Measurements from ENCODE around the gene ASB4. TPM values are rescaled to one million over a fixed set of nuclear protein-coding genes. Genes with fewer than 3 reads are reported as not detected.

ASB4 gene
- total and polyA plus RNA-seq, 2 experiments from 2014 or later: not detected

DNA sequence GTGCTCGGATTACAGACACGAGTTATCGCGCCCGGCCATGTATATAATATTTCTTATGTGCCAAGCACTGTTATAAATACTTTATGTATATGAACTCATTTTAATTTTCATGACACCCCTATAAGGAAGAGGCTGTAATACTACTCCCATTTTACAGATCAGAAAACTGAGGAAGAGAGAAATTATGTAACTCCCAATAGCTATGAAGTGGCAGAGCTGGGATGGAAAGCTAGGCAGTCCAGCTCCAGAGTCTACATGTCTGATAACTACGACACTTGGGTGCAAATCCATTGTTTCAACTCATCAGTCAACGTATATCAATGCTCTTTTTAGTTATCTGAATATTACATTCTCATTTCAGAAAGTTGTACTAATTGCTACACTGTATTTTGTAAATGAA lies 93.6 kb downstream of the ASB4 start (continued):
- TF ChIP-seq, protein P1, sequence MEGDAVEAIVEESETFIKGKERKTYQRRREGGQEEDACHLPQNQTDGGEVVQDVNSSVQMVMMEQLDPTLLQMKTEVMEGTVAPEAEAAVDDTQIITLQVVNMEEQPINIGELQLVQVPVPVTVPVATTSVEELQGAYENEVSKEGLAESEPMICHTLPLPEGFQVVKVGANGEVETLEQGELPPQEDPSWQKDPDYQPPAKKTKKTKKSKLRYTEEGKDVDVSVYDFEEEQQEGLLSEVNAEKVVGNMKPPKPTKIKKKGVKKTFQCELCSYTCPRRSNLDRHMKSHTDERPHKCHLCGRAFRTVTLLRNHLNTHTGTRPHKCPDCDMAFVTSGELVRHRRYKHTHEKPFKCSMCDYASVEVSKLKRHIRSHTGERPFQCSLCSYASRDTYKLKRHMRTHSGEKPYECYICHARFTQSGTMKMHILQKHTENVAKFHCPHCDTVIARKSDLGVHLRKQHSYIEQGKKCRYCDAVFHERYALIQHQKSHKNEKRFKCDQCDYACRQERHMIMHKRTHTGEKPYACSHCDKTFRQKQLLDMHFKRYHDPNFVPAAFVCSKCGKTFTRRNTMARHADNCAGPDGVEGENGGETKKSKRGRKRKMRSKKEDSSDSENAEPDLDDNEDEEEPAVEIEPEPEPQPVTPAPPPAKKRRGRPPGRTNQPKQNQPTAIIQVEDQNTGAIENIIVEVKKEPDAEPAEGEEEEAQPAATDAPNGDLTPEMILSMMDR (conservative IDR thresholded peaks at IDR 0.05; ENCODE audit: low read depth in 2 of 2): no peak
- TF ChIP-seq STAT1 (IDR thresholded peaks at IDR 0.05; ENCODE audit: unreplicated experiment) (no peak), POLR2AphosphoS5 (IDR thresholded peaks at IDR 0.05; ENCODE audit: low read depth) (no peak)

DNA sequence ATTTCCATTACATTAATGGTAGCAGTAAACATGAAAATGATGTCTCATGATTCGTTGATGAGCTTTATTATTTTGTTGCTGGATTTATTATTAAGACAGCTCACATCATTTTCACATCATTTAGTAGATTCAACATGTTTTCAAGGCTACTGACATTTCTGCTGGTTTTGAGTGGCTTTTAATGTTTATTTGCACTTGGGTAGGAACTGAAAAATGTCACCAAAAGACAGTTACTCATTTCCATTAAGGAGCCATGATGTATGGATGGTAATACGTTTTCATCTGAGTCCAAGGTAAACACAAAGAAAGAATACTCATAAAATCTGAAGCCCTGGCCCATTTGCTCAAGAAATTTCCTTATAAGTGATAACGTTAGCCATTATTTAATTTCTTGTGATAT lies 95.7 kb downstream of the ASB4 start:
- no peak for TF ChIP-seq ZNF114 (CRISPR knock-in tag; IDR thresholded peaks at IDR 0.05)
- Histone ChIP-seq H4K20me1 (replicated peaks; ENCODE audit: insufficient read depth) (no peaks in the 10 kb centered on the region), H3K27ac (ENCODE audit: low read depth) (no peak overlapping the region), H3K9me2 (ENCODE audit: insufficient read depth) (no peaks in the 10 kb centered on the region), H3K4me1 (ENCODE audit: insufficient read depth) (no peaks in the 10 kb centered on the region), H3K4me2 (no peak overlapping the region), H2AFZ (no peak overlapping the region), H3K36me3 (ENCODE audit: insufficient read depth) (no peaks in the 10 kb centered on the region), H3K4me3 (no peak overlapping the region), H3K79me2 (replicated peaks; ENCODE audit: insufficient read depth) (no peaks in the 10 kb centered on the region), H3K27me3 (ENCODE audit: insufficient read depth) (no peaks in the 10 kb centered on the region), H3F3A (replicated peaks; ENCODE audit: low read depth) (no peaks in the 10 kb centered on the region)
- H3K36me3 Mint-ChIP-seq (ENCODE audit: low read depth): no peaks in the 10 kb centered on the region
- no peak overlapping the region for H3K4me3 Mint-ChIP-seq
- H3K27ac Mint-ChIP-seq: no peak overlapping the region
- H3K27me3 Mint-ChIP-seq (ENCODE audit: insufficient read depth, low read depth, poor library complexity): peaks cover 1% of the 10 kb centered on the region
- DNase-seq (ENCODE audit: low spot score): no peak
- H3K9me3 Mint-ChIP-seq: no peaks in the 10 kb centered on the region
- no peak for ATAC-seq
- no peaks in the 10 kb centered on the region for H3K4me1 Mint-ChIP-seq

DNA sequence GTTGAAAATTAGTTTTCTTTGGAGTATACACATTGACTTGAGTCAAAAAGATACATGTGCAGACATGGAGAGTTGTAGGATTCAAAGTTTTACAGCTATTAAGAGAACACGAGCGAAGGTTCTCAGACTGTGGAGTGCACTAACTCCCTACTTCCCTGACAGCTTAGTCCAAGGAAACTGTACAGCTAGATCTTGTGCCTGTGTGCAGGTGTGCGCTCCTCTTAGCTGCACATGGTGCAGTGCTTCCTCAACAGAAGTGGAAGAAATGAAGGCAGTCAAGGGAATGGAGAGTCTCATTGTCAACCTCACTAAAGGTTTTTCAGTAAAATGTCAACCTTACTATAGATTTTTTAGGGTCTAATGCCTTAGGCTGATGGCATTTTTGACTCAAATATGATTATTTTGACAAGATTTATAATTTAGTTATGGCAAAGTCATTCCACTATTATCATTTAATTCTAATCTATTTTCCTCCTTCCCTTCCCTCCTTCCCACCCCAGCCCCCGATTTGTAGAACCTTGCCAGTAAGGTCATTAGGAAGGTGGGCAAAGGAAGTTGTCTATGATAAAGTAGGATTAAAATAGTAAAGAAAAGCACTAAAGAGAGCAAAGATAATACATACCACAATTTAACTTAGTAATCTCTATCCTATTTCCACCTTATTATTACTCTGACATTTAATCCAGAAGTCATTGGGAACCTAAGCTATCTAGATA lies 97.0 kb downstream of the ASB4 start:
- no peaks in the 10 kb centered on the region for H3K4me1 Mint-ChIP-seq
- Histone ChIP-seq H3K9me2 (ENCODE audit: insufficient read depth) (no peaks in the 10 kb centered on the region), H3K4me1 (ENCODE audit: insufficient read depth) (no peaks in the 10 kb centered on the region), H4K20me1 (replicated peaks; ENCODE audit: insufficient read depth) (no peaks in the 10 kb centered on the region), H3F3A (replicated peaks; ENCODE audit: low read depth) (no peaks in the 10 kb centered on the region), H3K4me3 (no peak overlapping the region), H3K36me3 (ENCODE audit: insufficient read depth) (no peaks in the 10 kb centered on the region), H2AFZ (no peak overlapping the region), H3K4me2 (no peak overlapping the region), H3K27me3 (ENCODE audit: insufficient read depth) (no peaks in the 10 kb centered on the region), H3K27ac (ENCODE audit: low read depth) (no peak overlapping the region), H3K79me2 (replicated peaks; ENCODE audit: insufficient read depth) (no peaks in the 10 kb centered on the region)
- DNase-seq (ENCODE audit: low spot score) (no peak), ATAC-seq (no peak)
- no peak overlapping the region for H3K4me3 Mint-ChIP-seq
- H3K27ac Mint-ChIP-seq: no peak overlapping the region
- peaks cover 1% of the 10 kb centered on the region for H3K27me3 Mint-ChIP-seq (ENCODE audit: insufficient read depth, low read depth, poor library complexity)
- no peak for TF ChIP-seq POLR2AphosphoS5 (IDR thresholded peaks at IDR 0.05; ENCODE audit: low read depth)
- TF ChIP-seq, protein P2, sequence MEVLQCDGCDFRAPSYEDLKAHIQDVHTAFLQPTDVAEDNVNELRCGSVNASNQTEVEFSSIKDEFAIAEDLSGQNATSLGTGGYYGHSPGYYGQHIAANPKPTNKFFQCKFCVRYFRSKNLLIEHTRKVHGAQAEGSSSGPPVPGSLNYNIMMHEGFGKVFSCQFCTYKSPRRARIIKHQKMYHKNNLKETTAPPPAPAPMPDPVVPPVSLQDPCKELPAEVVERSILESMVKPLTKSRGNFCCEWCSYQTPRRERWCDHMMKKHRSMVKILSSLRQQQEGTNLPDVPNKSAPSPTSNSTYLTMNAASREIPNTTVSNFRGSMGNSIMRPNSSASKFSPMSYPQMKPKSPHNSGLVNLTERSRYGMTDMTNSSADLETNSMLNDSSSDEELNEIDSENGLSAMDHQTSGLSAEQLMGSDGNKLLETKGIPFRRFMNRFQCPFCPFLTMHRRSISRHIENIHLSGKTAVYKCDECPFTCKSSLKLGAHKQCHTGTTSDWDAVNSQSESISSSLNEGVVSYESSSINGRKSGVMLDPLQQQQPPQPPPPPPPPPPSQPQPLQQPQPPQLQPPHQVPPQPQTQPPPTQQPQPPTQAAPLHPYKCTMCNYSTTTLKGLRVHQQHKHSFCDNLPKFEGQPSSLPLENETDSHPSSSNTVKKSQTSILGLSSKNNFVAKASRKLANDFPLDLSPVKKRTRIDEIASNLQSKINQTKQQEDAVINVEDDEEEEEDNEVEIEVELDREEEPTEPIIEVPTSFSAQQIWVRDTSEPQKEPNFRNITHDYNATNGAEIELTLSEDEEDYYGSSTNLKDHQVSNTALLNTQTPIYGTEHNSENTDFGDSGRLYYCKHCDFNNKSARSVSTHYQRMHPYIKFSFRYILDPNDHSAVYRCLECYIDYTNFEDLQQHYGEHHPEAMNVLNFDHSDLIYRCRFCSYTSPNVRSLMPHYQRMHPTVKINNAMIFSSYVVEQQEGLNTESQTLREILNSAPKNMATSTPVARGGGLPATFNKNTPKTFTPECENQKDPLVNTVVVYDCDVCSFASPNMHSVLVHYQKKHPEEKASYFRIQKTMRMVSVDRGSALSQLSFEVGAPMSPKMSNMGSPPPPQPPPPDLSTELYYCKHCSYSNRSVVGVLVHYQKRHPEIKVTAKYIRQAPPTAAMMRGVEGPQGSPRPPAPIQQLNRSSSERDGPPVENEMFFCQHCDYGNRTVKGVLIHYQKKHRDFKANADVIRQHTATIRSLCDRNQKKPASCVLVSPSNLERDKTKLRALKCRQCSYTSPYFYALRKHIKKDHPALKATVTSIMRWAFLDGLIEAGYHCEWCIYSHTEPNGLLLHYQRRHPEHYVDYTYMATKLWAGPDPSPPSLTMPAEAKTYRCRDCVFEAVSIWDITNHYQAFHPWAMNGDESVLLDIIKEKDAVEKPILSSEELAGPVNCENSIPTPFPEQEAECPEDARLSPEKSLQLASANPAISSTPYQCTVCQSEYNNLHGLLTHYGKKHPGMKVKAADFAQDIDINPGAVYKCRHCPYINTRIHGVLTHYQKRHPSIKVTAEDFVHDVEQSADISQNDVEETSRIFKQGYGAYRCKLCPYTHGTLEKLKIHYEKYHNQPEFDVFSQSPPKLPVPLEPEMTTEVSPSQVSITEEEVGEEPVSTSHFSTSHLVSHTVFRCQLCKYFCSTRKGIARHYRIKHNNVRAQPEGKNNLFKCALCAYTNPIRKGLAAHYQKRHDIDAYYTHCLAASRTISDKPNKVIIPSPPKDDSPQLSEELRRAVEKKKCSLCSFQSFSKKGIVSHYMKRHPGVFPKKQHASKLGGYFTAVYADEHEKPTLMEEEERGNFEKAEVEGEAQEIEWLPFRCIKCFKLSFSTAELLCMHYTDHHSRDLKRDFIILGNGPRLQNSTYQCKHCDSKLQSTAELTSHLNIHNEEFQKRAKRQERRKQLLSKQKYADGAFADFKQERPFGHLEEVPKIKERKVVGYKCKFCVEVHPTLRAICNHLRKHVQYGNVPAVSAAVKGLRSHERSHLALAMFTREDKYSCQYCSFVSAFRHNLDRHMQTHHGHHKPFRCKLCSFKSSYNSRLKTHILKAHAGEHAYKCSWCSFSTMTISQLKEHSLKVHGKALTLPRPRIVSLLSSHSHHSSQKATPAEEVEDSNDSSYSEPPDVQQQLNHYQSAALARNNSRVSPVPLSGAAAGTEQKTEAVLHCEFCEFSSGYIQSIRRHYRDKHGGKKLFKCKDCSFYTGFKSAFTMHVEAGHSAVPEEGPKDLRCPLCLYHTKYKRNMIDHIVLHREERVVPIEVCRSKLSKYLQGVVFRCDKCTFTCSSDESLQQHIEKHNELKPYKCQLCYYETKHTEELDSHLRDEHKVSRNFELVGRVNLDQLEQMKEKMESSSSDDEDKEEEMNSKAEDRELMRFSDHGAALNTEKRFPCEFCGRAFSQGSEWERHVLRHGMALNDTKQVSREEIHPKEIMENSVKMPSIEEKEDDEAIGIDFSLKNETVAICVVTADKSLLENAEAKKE (CRISPR knock-in tag; IDR thresholded peaks at IDR 0.05): no peak
- TF ChIP-seq EZH2phosphoT487 (IDR thresholded peaks at IDR 0.05; ENCODE audit: unreplicated experiment): no peak
- TF ChIP-seq ZNF114 (CRISPR knock-in tag; IDR thresholded peaks at IDR 0.05): no peak
- TF ChIP-seq STAT1 (IDR thresholded peaks at IDR 0.05; ENCODE audit: unreplicated experiment): no peak
- H3K9me3 Mint-ChIP-seq: no peaks in the 10 kb centered on the region
- H3K36me3 Mint-ChIP-seq (ENCODE audit: low read depth): no peaks in the 10 kb centered on the region

Data from GM23338 (cell line).